ENCODE measurements around the gene TGM2.

GRCh38 chr20:38145729-38146075, 19.4 kb downstream of the TGM2 start:
- TF ChIP-seq CTCF (IDR thresholded peaks at IDR 0.05) (no peak), POLR2A (IDR thresholded peaks at IDR 0.05) (no peak)
